ENCODE results near the gene DMPK. TPM values are rescaled to one million over a fixed set of nuclear protein-coding genes. Genes with fewer than 3 reads are reported as not detected.

Gene DMPK
- total and polyA plus RNA-seq, 2 experiments from 2014 or later: 9.8 to 24.0 TPM

DNA sequence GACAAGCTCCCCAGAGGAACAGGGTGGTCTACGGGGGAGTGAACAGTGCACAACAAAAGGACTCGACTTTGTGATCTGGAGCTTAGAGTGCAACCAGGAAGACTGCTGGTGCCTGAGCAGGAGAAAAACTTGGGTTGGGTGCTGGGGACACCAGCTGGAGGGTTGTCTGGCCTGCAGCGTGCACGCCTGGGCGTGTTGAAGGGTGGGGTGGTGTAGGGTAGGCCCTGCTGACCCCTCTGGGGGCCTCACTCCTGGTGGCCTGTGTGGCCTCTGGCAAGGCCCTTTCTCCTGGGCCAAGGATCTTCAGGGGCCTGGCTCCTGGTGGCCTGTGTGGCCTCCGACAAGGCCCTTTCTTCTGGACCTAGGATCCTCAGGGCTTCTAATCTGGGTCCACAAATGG lies 37.5 kb upstream of the DMPK start (continued):
- TF ChIP-seq, protein P1, sequence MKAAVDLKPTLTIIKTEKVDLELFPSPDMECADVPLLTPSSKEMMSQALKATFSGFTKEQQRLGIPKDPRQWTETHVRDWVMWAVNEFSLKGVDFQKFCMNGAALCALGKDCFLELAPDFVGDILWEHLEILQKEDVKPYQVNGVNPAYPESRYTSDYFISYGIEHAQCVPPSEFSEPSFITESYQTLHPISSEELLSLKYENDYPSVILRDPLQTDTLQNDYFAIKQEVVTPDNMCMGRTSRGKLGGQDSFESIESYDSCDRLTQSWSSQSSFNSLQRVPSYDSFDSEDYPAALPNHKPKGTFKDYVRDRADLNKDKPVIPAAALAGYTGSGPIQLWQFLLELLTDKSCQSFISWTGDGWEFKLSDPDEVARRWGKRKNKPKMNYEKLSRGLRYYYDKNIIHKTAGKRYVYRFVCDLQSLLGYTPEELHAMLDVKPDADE (IDR thresholded peaks at IDR 0.05): no peak
- TF ChIP-seq POLR2AphosphoS5 (IDR thresholded peaks at IDR 0.05; ENCODE audit: low read depth): no peak

DNA sequence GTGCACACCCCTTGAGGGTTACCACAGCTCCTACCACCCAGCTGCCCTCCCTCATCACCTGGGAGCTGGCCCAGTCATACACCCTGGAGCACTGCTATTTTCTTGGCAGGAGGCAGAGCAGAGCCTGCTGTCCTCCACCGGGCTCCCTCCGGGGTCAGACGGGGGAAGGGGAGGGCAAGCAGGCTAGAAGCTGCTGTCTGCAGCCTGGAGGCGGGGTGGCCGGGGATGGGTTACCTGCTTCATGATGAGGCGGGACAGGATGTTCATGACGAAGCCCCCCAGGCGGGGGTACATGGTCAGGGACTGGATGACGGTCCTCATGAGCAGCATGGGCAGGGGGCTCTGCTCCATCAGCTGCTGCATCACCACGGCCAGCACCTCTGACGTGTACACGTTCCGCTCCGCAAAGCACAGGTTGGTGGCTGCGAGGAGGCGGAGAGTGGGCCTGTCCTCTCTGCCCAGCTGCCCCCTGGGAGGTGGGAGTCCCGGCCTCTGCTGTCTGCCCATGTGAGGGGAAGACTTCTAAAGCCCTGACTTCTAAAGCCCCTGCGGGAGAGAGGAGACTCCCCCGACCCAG lies 35.5 kb upstream of the DMPK start:
- H3K36me3 ChIP-seq (ENCODE audit: insufficient read depth): no peaks in the 10 kb centered on the region; the same call in 1 of the 2 replicates
- H3K79me2 ChIP-seq (replicated peaks; ENCODE audit: insufficient read depth): no peaks in the 10 kb centered on the region
- H3F3A ChIP-seq (replicated peaks; ENCODE audit: low read depth): peaks cover 37% of the 10 kb centered on the region; the same call in 1 of the 2 replicates
- peak overlapping the region; percentile 87 for H3K27ac ChIP-seq (ENCODE audit: low read depth)
- H3K4me3 ChIP-seq: peak overlapping the region; percentile 35
- peak overlapping the region; percentile 72 for H3K4me2 ChIP-seq
- H4K20me1 ChIP-seq (replicated peaks; ENCODE audit: insufficient read depth): no peaks in the 10 kb centered on the region; the same call in 1 of the 2 replicates
- H3K4me1 Mint-ChIP-seq: peaks cover 43% of the 10 kb centered on the region
- peaks cover 31% of the 10 kb centered on the region for H3K36me3 Mint-ChIP-seq (ENCODE audit: low read depth)
- H3K9me2 ChIP-seq (ENCODE audit: insufficient read depth): no peaks in the 10 kb centered on the region
- H3K27me3 ChIP-seq (ENCODE audit: insufficient read depth): no peaks in the 10 kb centered on the region
- H3K4me3 Mint-ChIP-seq: peak overlapping the region; percentile 87; the same call in 2 of the 3 replicates
- peaks cover 26% of the 10 kb centered on the region for H3K27me3 Mint-ChIP-seq (ENCODE audit: insufficient read depth, low read depth, poor library complexity)
- no peak overlapping the region; the same call in 1 of the 2 replicates for H3K27ac Mint-ChIP-seq
- no peaks in the 10 kb centered on the region for H3K9me3 Mint-ChIP-seq
- peaks cover 39% of the 10 kb centered on the region for H3K4me1 ChIP-seq (ENCODE audit: insufficient read depth)
- no peak for TF ChIP-seq NANOG (IDR thresholded peaks at IDR 0.05; ENCODE audit: borderline replicate concordance)
- TF ChIP-seq STAT1 (IDR thresholded peaks at IDR 0.05; ENCODE audit: unreplicated experiment): no peak
- TF ChIP-seq EZH2phosphoT487 (IDR thresholded peaks at IDR 0.05; ENCODE audit: unreplicated experiment): no peak
- DNase-seq (ENCODE audit: low spot score) (peak; percentile 59), ATAC-seq (peak; percentile 6)
- H2AFZ ChIP-seq: no peak overlapping the region

DNA sequence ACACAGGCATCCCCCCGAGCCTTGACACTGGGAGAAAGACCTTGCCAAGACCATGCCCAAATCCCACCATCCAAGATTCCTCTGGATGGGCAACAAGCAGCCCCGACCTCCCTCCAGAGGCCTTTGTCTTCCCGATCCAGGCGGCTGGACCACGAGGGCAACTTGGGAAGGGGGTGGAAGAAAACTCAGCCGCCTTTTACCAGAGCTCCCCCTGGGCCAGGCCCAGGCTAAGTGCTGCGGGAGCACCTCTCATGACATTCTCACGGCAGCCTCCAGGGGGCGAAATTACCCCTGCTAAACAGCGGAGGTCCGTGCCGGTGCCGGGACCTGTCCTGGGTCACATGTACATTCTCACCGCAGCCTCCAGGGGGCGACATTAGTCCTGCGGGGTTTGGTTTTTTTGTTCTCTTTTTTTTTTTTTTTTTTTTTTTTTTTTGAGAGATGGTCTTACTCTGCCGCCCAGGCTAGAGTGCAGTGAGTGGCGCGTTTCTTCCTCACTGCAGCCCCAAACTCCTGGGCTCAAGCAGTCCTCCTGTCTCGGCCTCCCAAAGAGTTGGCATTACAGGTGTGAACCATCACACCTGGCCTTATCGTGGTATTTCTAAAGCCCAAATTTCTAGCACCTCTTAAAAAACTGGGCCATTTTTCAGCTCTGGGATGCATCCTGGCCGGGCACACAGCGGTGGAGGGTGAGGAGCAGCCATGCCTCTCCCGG lies 34.9 kb upstream of the DMPK start:
- Histone ChIP-seq H4K20me1 (replicated peaks; ENCODE audit: insufficient read depth) (no peaks in the 10 kb centered on the region; the same call in 1 of the 2 replicates), H3F3A (replicated peaks; ENCODE audit: low read depth) (peaks cover 40% of the 10 kb centered on the region; the same call in 1 of the 2 replicates), H3K4me3 (peak overlapping the region; percentile 79), H3K27ac (ENCODE audit: low read depth) (peak overlapping the region; percentile 95), H3K4me1 (ENCODE audit: insufficient read depth) (peaks cover 39% of the 10 kb centered on the region), H3K36me3 (ENCODE audit: insufficient read depth) (no peaks in the 10 kb centered on the region; the same call in 1 of the 2 replicates), H3K4me2 (peak overlapping the region; percentile 92), H3K9me2 (ENCODE audit: insufficient read depth) (no peaks in the 10 kb centered on the region), H2AFZ (no peak overlapping the region), H3K27me3 (ENCODE audit: insufficient read depth) (no peaks in the 10 kb centered on the region), H3K79me2 (replicated peaks; ENCODE audit: insufficient read depth) (no peaks in the 10 kb centered on the region)
- H3K36me3 Mint-ChIP-seq (ENCODE audit: low read depth): peaks cover 29% of the 10 kb centered on the region
- TF ChIP-seq ZNF331 (CRISPR knock-in tag; IDR thresholded peaks at IDR 0.05; ENCODE audit: low read depth): no peak
- TF ChIP-seq JUNB (IDR thresholded peaks at IDR 0.05; ENCODE audit: unreplicated experiment): no peak
- TF ChIP-seq, protein P2, sequence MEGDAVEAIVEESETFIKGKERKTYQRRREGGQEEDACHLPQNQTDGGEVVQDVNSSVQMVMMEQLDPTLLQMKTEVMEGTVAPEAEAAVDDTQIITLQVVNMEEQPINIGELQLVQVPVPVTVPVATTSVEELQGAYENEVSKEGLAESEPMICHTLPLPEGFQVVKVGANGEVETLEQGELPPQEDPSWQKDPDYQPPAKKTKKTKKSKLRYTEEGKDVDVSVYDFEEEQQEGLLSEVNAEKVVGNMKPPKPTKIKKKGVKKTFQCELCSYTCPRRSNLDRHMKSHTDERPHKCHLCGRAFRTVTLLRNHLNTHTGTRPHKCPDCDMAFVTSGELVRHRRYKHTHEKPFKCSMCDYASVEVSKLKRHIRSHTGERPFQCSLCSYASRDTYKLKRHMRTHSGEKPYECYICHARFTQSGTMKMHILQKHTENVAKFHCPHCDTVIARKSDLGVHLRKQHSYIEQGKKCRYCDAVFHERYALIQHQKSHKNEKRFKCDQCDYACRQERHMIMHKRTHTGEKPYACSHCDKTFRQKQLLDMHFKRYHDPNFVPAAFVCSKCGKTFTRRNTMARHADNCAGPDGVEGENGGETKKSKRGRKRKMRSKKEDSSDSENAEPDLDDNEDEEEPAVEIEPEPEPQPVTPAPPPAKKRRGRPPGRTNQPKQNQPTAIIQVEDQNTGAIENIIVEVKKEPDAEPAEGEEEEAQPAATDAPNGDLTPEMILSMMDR (conservative IDR thresholded peaks at IDR 0.05; ENCODE audit: low read depth in 2 of 2): peak; percentile 97 to 99
- peak; percentile 63 for TF ChIP-seq POLR2AphosphoS5 (IDR thresholded peaks at IDR 0.05; ENCODE audit: low read depth)
- TF ChIP-seq, protein P1 (IDR thresholded peaks at IDR 0.05): no peak
- no peak for TF ChIP-seq EZH2phosphoT487 (IDR thresholded peaks at IDR 0.05; ENCODE audit: unreplicated experiment)
- no peak for TF ChIP-seq NANOG (IDR thresholded peaks at IDR 0.05; ENCODE audit: borderline replicate concordance)
- no peak for TF ChIP-seq STAT1 (IDR thresholded peaks at IDR 0.05; ENCODE audit: unreplicated experiment)
- peaks cover 25% of the 10 kb centered on the region for H3K27me3 Mint-ChIP-seq (ENCODE audit: insufficient read depth, low read depth, poor library complexity)
- no peaks in the 10 kb centered on the region for H3K9me3 Mint-ChIP-seq
- peaks cover 43% of the 10 kb centered on the region for H3K4me1 Mint-ChIP-seq
- DNase-seq (ENCODE audit: low spot score): peak; percentile 98
- peak overlapping the region; percentile 87 for H3K4me3 Mint-ChIP-seq
- peak; percentile 63 for ATAC-seq
- peak overlapping the region; percentile 97 for H3K27ac Mint-ChIP-seq

Measured in GM23338 (cell line).